IPS-15b (cell line): ENCODE measurements around the gene PTPRN2.
"Not testable (repeated sequence)": the region's sequence is repeated elsewhere in the genome, so short reads cannot be mapped to it uniquely, and the experiment has no call there.

ENCODE experiments used
- H3K27me3 ChIP-seq: one replicate; pipeline ENCODE4 v1.6.1; 2013; ENCODE audit warnings: low read length; ENCODE audit not compliant: control insufficient read depth, insufficient read depth
- H3K36me3 ChIP-seq: one replicate; pipeline ENCODE4 v1.6.1; 2013; ENCODE audit warnings: low read length; ENCODE audit not compliant: control insufficient read depth, insufficient read depth
- H3K4me1 ChIP-seq: one replicate; pipeline ENCODE4 v1.6.1; 2013; ENCODE audit warnings: mild to moderate bottlenecking, low read length; ENCODE audit not compliant: control insufficient read depth, insufficient read depth
- H3K4me3 ChIP-seq: one replicate; pipeline ENCODE4 v1.5.1; 2013; ENCODE audit warnings: low read depth, low read length
- H3K9ac ChIP-seq: one replicate; pipeline ENCODE4 v1.6.1; 2013; ENCODE audit warnings: low read depth, mild to moderate bottlenecking, low read length
- H3K9me3 ChIP-seq: one replicate; pipeline ENCODE4 v1.6.1; 2013; ENCODE audit warnings: mild to moderate bottlenecking, low read length; ENCODE audit not compliant: control insufficient read depth, insufficient read depth

PTPRN2 gene

DNA sequence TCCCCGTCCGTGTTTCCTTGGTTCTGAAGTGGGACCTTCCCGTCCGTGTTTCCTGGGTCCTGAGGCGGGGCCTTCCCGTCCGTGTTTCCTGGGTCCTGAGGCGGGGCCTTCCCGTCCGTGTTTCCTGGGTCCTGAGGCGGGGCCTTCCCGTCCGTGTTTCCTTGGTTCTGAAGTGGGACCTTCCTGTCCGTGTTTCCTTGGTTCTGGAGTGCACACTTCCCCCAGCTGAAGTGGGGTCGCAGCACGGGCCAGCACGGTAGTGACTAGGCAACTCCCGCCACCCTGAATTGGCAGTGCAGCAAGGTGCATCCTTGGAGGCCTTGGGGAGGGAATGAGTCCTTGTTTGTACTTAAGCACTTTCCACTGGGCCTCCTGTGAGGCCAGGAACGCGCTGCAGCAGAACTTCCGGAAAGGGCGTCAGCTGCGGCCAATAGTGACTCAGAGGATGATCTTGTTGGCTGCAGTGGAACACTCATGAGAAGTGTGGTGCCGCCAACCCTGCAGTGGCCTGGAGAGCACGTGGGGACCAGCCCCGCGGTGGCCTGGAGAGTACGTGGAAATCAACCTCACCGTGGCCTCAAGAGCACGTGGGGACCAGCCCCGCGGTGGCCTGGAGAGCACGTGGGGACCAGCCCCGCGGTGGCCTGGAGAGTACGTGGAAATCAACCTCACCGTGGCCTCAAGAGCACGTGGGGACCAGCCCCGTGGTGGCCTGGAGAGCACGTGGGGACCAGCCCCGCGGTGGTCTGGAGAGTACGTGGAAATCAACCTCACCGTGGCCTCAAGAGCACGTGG, 685.6 kb downstream of the PTPRN2 start:
- not testable (repeated sequence) for H3K9me3 ChIP-seq, H3K36me3 ChIP-seq, H3K9ac ChIP-seq, H3K4me3 ChIP-seq, H3K27me3 ChIP-seq
- H3K4me1 ChIP-seq: peaks cover 13% of the 10 kb centered on the region

- Histone ChIP-seq H3K9ac (no peak overlapping the region), H3K36me3 (no peaks in the 10 kb centered on the region), H3K4me1 (peaks cover 13% of the 10 kb centered on the region), H3K9me3 (no peaks in the 10 kb centered on the region), H3K27me3 (no peaks in the 10 kb centered on the region), H3K4me3 (no peak overlapping the region)
Observed at GRCh38 chr7:157901166-157901565, 686.5 kb downstream of the PTPRN2 start.

GRCh38 chr7:157900556-157900955, 687.1 kb downstream of the PTPRN2 start:
- H3K9ac ChIP-seq: no peak overlapping the region
- H3K4me1 ChIP-seq: peaks cover 10% of the 10 kb centered on the region
- H3K4me3 ChIP-seq: no peak overlapping the region
- no peaks in the 10 kb centered on the region for H3K27me3 ChIP-seq
- no peaks in the 10 kb centered on the region for H3K9me3 ChIP-seq
- no peaks in the 10 kb centered on the region for H3K36me3 ChIP-seq

GRCh38 chr7:157900011-157900410, 687.6 kb downstream of the PTPRN2 start:
- no peaks in the 10 kb centered on the region for H3K9me3 ChIP-seq
- H3K4me3 ChIP-seq: no peak overlapping the region
- no peaks in the 10 kb centered on the region for H3K36me3 ChIP-seq
- peaks cover 6% of the 10 kb centered on the region for H3K4me1 ChIP-seq
- H3K9ac ChIP-seq: no peak overlapping the region
- no peaks in the 10 kb centered on the region for H3K27me3 ChIP-seq

- no peaks in the 10 kb centered on the region for H3K9me3 ChIP-seq
Observed at GRCh38 chr7:157898802-157899505, 688.7 kb downstream of the PTPRN2 start.

GRCh38 chr7:157898261-157898660, 689.4 kb downstream of the PTPRN2 start:
- no peak overlapping the region for H3K4me3 ChIP-seq
- no peak overlapping the region for H3K9ac ChIP-seq
- no peaks in the 10 kb centered on the region for H3K27me3 ChIP-seq
- no peaks in the 10 kb centered on the region for H3K9me3 ChIP-seq
- peaks cover 3% of the 10 kb centered on the region for H3K4me1 ChIP-seq
- no peaks in the 10 kb centered on the region for H3K36me3 ChIP-seq

More at GRCh38 chr7:157898802-157899505, 688.7 kb downstream of the PTPRN2 start:
- H3K36me3 ChIP-seq: no peaks in the 10 kb centered on the region
- H3K9ac ChIP-seq: no peak overlapping the region
- no peaks in the 10 kb centered on the region for H3K27me3 ChIP-seq
- H3K4me1 ChIP-seq: peaks cover 3% of the 10 kb centered on the region
- H3K4me3 ChIP-seq: no peak overlapping the region

GRCh38 chr7:157897681-157898080, 689.9 kb downstream of the PTPRN2 start:
- Histone ChIP-seq H3K4me1 (peaks cover 3% of the 10 kb centered on the region), H3K4me3 (no peak overlapping the region), H3K9me3 (no peaks in the 10 kb centered on the region), H3K9ac (no peak overlapping the region), H3K27me3 (no peaks in the 10 kb centered on the region), H3K36me3 (no peaks in the 10 kb centered on the region)

GRCh38 chr7:157896774-157897555, 690.7 kb downstream of the PTPRN2 start:
- Histone ChIP-seq H3K4me1 (peaks cover 3% of the 10 kb centered on the region), H3K36me3 (no peaks in the 10 kb centered on the region), H3K27me3 (no peaks in the 10 kb centered on the region), H3K9me3 (no peaks in the 10 kb centered on the region), H3K9ac (no peak overlapping the region), H3K4me3 (no peak overlapping the region)

GRCh38 chr7:157896376-157896675, 691.3 kb downstream of the PTPRN2 start:
- not testable (repeated sequence) for H3K9ac ChIP-seq, H3K4me1 ChIP-seq, H3K27me3 ChIP-seq, H3K9me3 ChIP-seq, H3K4me3 ChIP-seq, H3K36me3 ChIP-seq

GRCh38 chr7:157895520-157896375, 691.9 kb downstream of the PTPRN2 start:
- Histone ChIP-seq H3K36me3 (no peaks in the 10 kb centered on the region), H3K9ac (no peak overlapping the region), H3K9me3 (no peaks in the 10 kb centered on the region), H3K27me3 (no peaks in the 10 kb centered on the region), H3K4me1 (peaks cover 3% of the 10 kb centered on the region), H3K4me3 (no peak overlapping the region)

- not testable (repeated sequence) for H3K9me3 ChIP-seq, H3K27me3 ChIP-seq, H3K9ac ChIP-seq, H3K36me3 ChIP-seq, H3K4me3 ChIP-seq, H3K4me1 ChIP-seq
Observed at GRCh38 chr7:157895098-157895497, 692.5 kb downstream of the PTPRN2 start.
